ENCODE results near the gene LTA. TPM values are rescaled to one million over a fixed set of nuclear protein-coding genes. Genes with fewer than 3 reads are reported as not detected.

Gene LTA
- polyA plus RNA-seq, 1 of the 3 experiments (the other 2 are of a cell fraction): not detected

DNA sequence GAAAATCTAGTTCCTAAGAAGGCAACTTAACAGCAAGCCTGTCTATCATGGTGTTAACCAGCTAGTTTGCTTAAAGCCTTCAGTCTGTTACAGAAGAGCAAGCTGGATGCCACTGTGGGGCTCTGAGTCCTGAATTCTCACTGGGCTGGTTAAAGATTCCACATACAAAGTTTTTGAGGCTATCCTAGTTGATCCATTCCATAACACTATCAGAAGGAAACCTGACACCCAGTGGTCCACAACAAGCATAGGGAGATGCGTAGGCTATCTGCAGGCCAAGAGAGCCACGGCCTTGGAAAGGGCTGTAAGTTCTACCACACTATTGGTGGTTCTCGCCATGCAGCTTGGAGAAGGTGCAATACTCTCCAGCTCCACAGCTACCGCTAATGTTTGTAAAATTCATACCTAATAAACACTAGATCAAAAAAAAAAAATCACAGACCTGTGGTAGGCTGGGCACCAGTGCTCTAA, 43.7 kb upstream of the LTA start:
- Histone ChIP-seq H3K79me2 (ENCODE audit: insufficient read depth) (peaks cover 2% of the 10 kb centered on the region; the same call in 1 of the 2 replicates), H3K4me1 (ENCODE audit: control insufficient read depth in 1 of 2, insufficient read depth in 2 of 2, low read depth in 1 of 2, low read length in 1 of 2) (peaks cover 0 to 14% of the 10 kb centered on the region in 2 experiments; a peak in 2 of 4 replicates), H4K20me1 (ENCODE audit: insufficient read depth) (peaks cover 25% of the 10 kb centered on the region; the same call in 1 of the 2 replicates), H3K9ac (no peak overlapping the region), H3K27ac (ENCODE audit: low read depth in 2 of 2, low read length in 1 of 2) (no peak overlapping the region), H2AFZ (ENCODE audit: low read depth) (no peak overlapping the region), H3K9me3 (no peaks in the 10 kb centered on the region), H3K27me3 (ENCODE audit: insufficient read depth) (no peaks in the 10 kb centered on the region), H3K9me2 (no peaks in the 10 kb centered on the region), H3F3A (replicated peaks; ENCODE audit: insufficient read depth) (peaks cover 28% of the 10 kb centered on the region), H3K36me3 (replicated peaks in 1 of 2; ENCODE audit: control insufficient read depth in 1 of 2, insufficient read depth in 2 of 2, low read length in 1 of 2) (peaks cover 29 to 38% of the 10 kb centered on the region in 2 experiments), H3K4me2 (no peak overlapping the region), H3K4me3 (ENCODE audit: low read depth in 2 of 2, low read length in 1 of 2) (no peak overlapping the region)
- ChIA-PET CTCF (interaction anchor here (0.7 kb wide), 1 partner anchor 11 kb away, joined by 3 read pairs; no protein-coding TSS in a partner anchor), POLR2A (no interaction called here)
- 89% methylated on average over 4 of the region's 4 CpGs for WGBS (ENCODE audit: low lambda C conversion rate)
- DNase-seq: no peak
- TF ChIP-seq NFIC (IDR thresholded peaks at IDR 0.05; ENCODE audit: borderline replicate concordance): no peak

DNA sequence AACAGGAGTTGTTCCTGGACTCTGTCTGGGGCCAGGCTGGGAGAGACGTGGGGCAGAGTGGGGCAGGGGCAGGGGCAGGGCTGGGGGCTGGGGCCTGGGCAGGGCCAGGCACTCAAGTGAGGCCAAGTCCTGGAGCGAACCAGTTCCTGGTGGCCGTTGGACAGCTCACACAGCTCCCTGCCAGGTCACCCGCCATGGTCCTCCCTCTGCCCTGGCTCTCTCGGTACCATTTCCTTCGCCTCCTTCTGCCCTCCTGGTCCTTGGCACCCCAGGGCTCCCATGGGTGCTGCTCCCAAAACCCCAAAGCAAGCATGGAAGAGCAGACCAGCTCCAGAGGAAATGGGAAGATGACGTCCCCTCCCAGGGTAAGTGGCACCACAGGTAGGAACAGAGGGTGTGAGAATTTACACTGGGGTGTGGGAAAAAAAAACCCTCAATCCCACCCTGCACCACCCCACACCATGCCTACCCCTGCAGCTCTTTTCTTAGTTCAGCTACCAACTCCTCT, 43.2 kb upstream of the LTA start, which contains the start of gene MCCD1:
Gene MCCD1, plus strand, starts transcription at position 142 of the 508 bp plus-strand sequence. Its CDS starts 53 bp downstream, at position 195.
- Histone ChIP-seq H3K79me2 (ENCODE audit: insufficient read depth) (peaks cover 7% of the 10 kb centered on the region; the same call in 1 of the 2 replicates), H3K9ac (no peak within 1 kb of the TSS), H3K9me3 (no peaks in the 10 kb centered on the region), H4K20me1 (ENCODE audit: insufficient read depth) (peaks cover 26% of the 10 kb centered on the region), H3K36me3 (replicated peaks in 1 of 2; ENCODE audit: control insufficient read depth in 1 of 2, insufficient read depth in 2 of 2, low read length in 1 of 2) (peaks cover 35 to 43% of the 10 kb centered on the region in 2 experiments), H3K4me2 (no peak within 1 kb of the TSS), H3K27ac (ENCODE audit: low read depth in 2 of 2, low read length in 1 of 2) (no peak within 1 kb of the TSS), H3K27me3 (ENCODE audit: insufficient read depth) (no peaks in the 10 kb centered on the region), H3F3A (replicated peaks; ENCODE audit: insufficient read depth) (peaks cover 28% of the 10 kb centered on the region), H3K4me1 (ENCODE audit: control insufficient read depth in 1 of 2, insufficient read depth in 2 of 2, low read depth in 1 of 2, low read length in 1 of 2) (peaks cover 0 to 14% of the 10 kb centered on the region in 2 experiments; a peak in 2 of 4 replicates), H3K9me2 (no peaks in the 10 kb centered on the region), H2AFZ (ENCODE audit: low read depth) (no peak within 1 kb of the TSS), H3K4me3 (ENCODE audit: low read depth in 2 of 2, low read length in 1 of 2) (no peak within 1 kb of the TSS)
- CTCF ChIA-PET: interaction anchor here (0.7 to 1.1 kb wide), 2 partner anchors 10 to 11 kb away, joined by 3 to 4 read pairs; no protein-coding TSS in a partner anchor
- POLR2A ChIA-PET: interaction anchor here (1.2 kb wide), 1 partner anchor 13 kb away, joined by 4 read pairs; the partner anchor contains the start of gene DDX39B
- WGBS (ENCODE audit: low lambda C conversion rate): 90% methylated on average over 6 of the region's 7 CpGs
- no peak for TF ChIP-seq GABPA (IDR thresholded peaks at IDR 0.05; ENCODE audit: low read depth)
- no peak for TF ChIP-seq SMC3 (IDR thresholded peaks at IDR 0.05; ENCODE audit: low read depth, low read length)
- peak; percentile 13 for TF ChIP-seq POLR2AphosphoS5 (IDR thresholded peaks at IDR 0.05; ENCODE audit: low read depth, low read length)
- TF ChIP-seq, protein P1, sequence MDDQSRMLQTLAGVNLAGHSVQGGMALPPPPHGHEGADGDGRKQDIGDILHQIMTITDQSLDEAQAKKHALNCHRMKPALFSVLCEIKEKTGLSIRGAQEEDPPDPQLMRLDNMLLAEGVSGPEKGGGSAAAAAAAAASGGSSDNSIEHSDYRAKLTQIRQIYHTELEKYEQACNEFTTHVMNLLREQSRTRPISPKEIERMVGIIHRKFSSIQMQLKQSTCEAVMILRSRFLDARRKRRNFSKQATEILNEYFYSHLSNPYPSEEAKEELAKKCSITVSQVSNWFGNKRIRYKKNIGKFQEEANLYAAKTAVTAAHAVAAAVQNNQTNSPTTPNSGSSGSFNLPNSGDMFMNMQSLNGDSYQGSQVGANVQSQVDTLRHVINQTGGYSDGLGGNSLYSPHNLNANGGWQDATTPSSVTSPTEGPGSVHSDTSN (IDR thresholded peaks at IDR 0.05): 0 out of 2 replicates have a peak, but pooled peaks have one; percentile 5
- no peak for TF ChIP-seq GATA2 (CRISPR knock-in tag; IDR thresholded peaks at IDR 0.05)
- DNase-seq: no peak

DNA sequence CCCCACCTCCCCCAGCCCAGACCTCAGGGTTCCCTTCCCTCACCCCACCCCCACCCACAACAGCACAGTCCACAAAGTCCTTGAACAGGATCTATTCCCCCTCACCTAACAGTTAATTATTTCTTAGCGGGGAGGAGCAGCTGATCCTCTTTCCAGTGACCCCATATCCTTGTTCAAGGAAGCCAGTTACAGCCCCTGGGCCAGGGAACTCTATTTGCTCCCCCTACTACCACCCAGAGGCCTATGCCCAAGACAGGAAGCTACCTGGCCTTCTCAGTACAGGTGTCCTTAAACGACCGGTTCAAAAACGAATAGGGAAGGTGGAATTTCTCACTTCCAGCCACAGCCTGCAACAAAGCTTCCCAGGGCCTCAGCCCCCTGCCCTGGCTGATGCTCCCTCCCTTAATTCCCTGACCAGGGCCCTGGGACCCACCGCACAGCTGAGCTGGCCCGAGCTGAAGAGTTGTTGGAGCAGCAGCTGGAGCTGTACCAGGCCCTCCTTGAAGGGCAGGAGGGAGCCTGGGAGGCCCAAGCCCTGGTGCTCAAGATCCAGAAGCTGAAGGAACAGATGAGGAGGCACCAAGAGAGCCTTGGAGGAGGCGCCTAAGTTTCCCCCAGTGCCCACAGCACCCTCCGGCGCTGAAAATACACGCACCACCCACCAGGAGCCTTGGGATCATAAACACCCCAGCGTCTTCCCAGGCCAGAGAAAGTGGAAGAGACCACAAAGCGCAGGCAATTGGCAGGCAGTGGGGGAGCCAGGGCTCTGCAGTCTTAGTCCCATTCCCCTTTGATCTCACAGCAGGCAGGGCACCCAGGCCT, 42.5 kb upstream of the LTA start:
- Histone ChIP-seq H3K36me3 (replicated peaks in 1 of 2; ENCODE audit: control insufficient read depth in 1 of 2, insufficient read depth in 2 of 2, low read length in 1 of 2) (peaks cover 41 to 50% of the 10 kb centered on the region in 2 experiments), H3K27ac (ENCODE audit: low read depth in 2 of 2, low read length in 1 of 2) (no peak overlapping the region), H4K20me1 (ENCODE audit: insufficient read depth) (peaks cover 32% of the 10 kb centered on the region), H3K9ac (no peak overlapping the region), H3K4me2 (no peak overlapping the region), H3K4me1 (ENCODE audit: control insufficient read depth in 1 of 2, insufficient read depth in 2 of 2, low read depth in 1 of 2, low read length in 1 of 2) (peaks cover 0 to 14% of the 10 kb centered on the region in 2 experiments; a peak in 2 of 4 replicates), H3K27me3 (ENCODE audit: insufficient read depth) (no peaks in the 10 kb centered on the region), H3K9me3 (no peaks in the 10 kb centered on the region), H3K4me3 (ENCODE audit: low read depth in 2 of 2, low read length in 1 of 2) (no peak overlapping the region), H3F3A (replicated peaks; ENCODE audit: insufficient read depth) (peaks cover 28% of the 10 kb centered on the region), H2AFZ (ENCODE audit: low read depth) (no peak overlapping the region), H3K79me2 (ENCODE audit: insufficient read depth) (peaks cover 8% of the 10 kb centered on the region; the same call in 1 of the 2 replicates), H3K9me2 (no peaks in the 10 kb centered on the region)
- 88% methylated on average over 6 of the region's 12 CpGs for WGBS (ENCODE audit: low lambda C conversion rate)
- CTCF ChIA-PET: interaction anchor here (1.1 kb wide), 1 partner anchor 11 kb away, joined by 4 read pairs; no protein-coding TSS in a partner anchor
- DNase-seq: no peak
- POLR2A ChIA-PET: interaction anchor here (0.6 to 1.2 kb wide), 2 partner anchors 12 to 443 kb away, joined by 3 to 4 read pairs; partner anchors contain the start of gene DDX39B
- TF ChIP-seq JUND (IDR thresholded peaks at IDR 0.05) (peak; percentile 3; the same call in 1 of the 2 replicates), NRF1 (IDR thresholded peaks at IDR 0.05; ENCODE audit: low read depth, low read length) (no peak), FOSL2 (IDR thresholded peaks at IDR 0.05; ENCODE audit: borderline replicate concordance, low read depth) (no peak)
- TF ChIP-seq, protein P2, sequence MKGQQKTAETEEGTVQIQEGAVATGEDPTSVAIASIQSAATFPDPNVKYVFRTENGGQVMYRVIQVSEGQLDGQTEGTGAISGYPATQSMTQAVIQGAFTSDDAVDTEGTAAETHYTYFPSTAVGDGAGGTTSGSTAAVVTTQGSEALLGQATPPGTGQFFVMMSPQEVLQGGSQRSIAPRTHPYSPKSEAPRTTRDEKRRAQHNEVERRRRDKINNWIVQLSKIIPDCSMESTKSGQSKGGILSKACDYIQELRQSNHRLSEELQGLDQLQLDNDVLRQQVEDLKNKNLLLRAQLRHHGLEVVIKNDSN (IDR thresholded peaks at IDR 0.05; ENCODE audit: borderline replicate concordance, low read depth): no peak
